Fibroblast of lung (primary cell): ENCODE results near the gene SCARF1.

Experiments
- EZH2 ChIP-seq: IDR thresholded peaks from 2 replicates; pipeline ENCODE4 v1.5.1; 2012; ENCODE audit warnings: low read length, control low read depth, mild to moderate bottlenecking; ENCODE audit errors: missing control alignments
- TF ChIP-seq, protein P1 (sequence below), 2 donors: IDR thresholded peaks in 1 of 2; conservative IDR thresholded peaks in 1 of 2; 1 replicate in 1 of 2; 2 replicates in 1 of 2; pipeline ENCODE4 v1.5.1; 2011 to 2012; ENCODE audit warnings: low read length in 2 of 2, control low read depth in 1 of 2, inconsistent platforms in 1 of 2, low read depth in 1 of 2, mild to moderate bottlenecking in 1 of 2

DNA sequence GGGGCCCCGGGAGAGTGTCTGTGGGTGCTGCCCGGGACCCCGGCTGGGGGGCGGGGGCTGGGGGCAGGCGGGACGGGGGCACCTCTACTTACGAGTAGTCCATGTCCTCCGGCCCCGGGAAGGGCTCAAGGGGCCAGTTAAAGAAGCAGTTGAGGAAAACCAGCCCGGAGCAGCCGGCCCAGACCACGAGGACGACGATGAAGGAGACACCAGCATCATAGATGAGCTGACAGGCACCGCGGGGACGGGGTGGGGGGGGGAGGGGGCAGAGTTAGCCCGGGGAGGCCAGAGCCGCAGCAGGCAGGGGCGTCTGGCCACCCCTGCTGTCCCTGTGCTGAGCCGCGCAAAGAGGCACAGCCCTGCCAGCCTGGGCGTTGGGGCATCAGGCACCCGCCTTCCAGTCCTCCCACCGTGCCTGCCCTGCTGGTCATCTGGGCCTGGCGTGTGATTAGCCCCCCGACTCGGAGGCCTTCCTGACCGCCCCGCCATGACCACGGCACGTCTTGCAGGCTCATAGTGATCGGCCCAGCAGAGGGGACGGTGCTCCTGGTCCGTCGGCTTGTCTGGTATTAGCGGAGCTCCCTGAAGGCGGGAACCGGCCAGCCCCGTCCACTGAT is 54.0 kb downstream of the SCARF1 start:
- TF ChIP-seq, protein P1, sequence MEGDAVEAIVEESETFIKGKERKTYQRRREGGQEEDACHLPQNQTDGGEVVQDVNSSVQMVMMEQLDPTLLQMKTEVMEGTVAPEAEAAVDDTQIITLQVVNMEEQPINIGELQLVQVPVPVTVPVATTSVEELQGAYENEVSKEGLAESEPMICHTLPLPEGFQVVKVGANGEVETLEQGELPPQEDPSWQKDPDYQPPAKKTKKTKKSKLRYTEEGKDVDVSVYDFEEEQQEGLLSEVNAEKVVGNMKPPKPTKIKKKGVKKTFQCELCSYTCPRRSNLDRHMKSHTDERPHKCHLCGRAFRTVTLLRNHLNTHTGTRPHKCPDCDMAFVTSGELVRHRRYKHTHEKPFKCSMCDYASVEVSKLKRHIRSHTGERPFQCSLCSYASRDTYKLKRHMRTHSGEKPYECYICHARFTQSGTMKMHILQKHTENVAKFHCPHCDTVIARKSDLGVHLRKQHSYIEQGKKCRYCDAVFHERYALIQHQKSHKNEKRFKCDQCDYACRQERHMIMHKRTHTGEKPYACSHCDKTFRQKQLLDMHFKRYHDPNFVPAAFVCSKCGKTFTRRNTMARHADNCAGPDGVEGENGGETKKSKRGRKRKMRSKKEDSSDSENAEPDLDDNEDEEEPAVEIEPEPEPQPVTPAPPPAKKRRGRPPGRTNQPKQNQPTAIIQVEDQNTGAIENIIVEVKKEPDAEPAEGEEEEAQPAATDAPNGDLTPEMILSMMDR (conservative IDR thresholded peaks at IDR 0.05 in 1 of 2, IDR thresholded peaks at IDR 0.05 in 1 of 2; ENCODE audit: low read depth in 1 of 2, low read length in 2 of 2) = no peak
- no peak for TF ChIP-seq EZH2
